Hypothalamus (tissue), 51 donors: ENCODE results near the gene KNOP1.
A peak's percentile ranks its signal among the peaks of the same experiment; 100 is the strongest.
"Not testable (repeated sequence)": the region's sequence is repeated elsewhere in the genome, so short reads cannot be mapped to it uniquely, and the experiment has no call there.

Source experiments
- DNase-seq, 51 donors: peaks; one replicate each; lab custom pipeline; 2025; lab: John Stamatoyannopoulos, UW

The KNOP1 gene

GRCh38 chr16:19744670-19745069 lies 26.6 kb upstream of the KNOP1 start:
- DNase-seq: no peak

DNA sequence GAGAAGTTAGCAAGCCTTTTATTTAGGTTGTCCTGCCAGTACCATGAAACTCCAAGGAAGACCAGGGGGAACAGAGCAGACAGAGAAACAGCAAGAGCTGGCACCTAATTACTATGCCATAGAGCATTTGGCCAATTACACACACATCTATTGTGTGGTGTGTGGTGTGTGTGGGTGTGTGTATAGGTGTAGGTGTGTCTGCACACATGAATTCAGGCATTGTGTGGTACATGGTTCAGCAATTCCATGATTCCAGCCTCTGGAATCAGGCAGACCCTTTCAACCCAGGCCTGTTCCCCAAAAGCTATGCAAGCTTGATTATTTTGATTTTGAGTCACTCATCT lies 25.8 kb upstream of the KNOP1 start:
- DNase-seq: no peak

- no peak for DNase-seq
These were observed 23.3 kb upstream of the KNOP1 start for GRCh38 chr16:19741354-19741753.

- DNase-seq: no peak
These were observed 19.4 kb upstream of the KNOP1 start for GRCh38 chr16:19737306-19738038.

GRCh38 chr16:19735074-19735867 lies 17.2 kb upstream of the KNOP1 start:
- DNase-seq: peak in 9 of 51 donors; percentile 3 to 46 (median 19)

- no peak for DNase-seq
These were observed 15.5 kb upstream of the KNOP1 start for GRCh38 chr16:19733551-19733950.

DNA sequence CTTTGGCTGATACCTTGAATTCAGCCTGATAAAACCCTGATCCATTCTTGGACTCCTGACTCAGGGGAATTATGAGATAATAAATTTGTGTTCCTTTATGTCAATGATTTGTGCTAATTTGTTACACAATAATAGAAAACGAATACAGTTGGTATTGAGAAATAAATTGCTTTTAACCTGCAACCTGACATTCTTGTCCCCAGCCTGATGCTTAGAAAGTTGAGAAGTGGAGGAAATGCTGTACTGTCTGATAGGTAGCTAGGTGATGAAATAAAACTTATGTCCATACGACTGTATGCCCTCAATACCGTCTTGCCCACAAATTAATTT lies 10.6 kb upstream of the KNOP1 start:
- no peak for DNase-seq

DNA sequence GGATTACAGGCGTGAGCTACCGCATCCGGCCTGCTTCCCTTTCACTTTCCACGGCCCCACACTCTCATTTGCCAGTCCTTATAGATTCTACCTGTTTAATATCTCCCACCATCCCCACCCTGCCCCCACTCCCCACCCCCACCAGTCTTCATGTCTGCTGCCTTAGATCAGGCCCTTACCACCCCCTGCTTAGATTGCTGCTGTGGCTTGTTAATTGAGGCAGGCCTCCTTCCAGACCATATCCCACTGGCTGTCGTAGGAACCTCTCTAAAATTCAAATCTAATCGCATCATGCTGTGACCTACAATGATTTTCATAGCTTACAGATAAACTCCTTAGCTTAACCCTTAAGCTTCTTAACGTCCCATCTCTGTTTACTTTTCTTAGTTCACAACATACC lies 5.0 kb upstream of the KNOP1 start:
- no peak for DNase-seq

- no peak for DNase-seq
These were observed 4.4 kb upstream of the KNOP1 start for GRCh38 chr16:19722269-19722952.

- DNase-seq: peak in 6 of 51 donors; percentile 22 to 78 (median 40)
These were observed 568 bp upstream of the KNOP1 start for GRCh38 chr16:19718624-19718965.

GRCh38 chr16:19717314-19717713 lies 713 bp downstream of the KNOP1 start:
- DNase-seq: no peak

- not testable (repeated sequence) for DNase-seq
These were observed 1.3 kb downstream of the KNOP1 start for GRCh38 chr16:19716728-19717127.

DNA sequence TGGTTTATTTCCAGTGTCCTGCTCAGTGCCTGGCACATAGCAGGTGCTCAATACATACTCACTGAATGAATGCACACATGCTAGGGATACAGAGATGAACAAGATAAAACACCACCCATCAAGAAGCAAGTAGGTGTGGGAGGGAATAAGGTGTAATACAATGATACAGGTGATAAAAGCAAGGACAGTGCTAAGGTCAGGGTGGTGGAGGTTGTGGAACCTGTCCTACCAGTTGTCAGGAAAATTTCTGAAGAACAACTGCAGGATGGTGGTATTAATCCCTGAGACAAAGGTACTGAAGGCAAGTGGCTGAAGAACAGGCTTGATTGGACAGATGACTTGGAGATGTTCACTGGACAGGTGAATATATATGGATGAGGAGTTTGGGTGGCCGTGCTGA lies 1.8 kb downstream of the KNOP1 start:
- DNase-seq: no peak

- DNase-seq: no peak
These were observed 2.5 kb downstream of the KNOP1 start for GRCh38 chr16:19715566-19715965.

DNA sequence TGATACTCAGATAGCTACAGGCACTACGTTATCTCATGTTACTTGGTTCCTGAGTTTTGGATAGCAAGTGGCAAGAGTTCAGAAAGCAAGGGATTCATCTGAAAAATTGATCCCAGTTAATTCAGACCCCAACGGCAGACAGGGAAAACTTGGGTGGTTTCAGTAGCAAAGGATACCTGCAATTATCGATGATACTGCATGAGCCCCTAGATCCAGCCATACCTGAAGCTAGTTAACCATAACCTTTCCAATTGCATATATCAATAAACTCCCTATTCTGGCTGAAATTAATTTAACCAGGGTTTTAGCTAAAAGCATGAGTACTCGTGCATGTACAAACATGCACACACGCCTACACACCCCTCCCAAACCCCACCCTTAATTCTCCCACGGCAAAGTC lies 4.3 kb downstream of the KNOP1 start:
- no peak for DNase-seq

DNA sequence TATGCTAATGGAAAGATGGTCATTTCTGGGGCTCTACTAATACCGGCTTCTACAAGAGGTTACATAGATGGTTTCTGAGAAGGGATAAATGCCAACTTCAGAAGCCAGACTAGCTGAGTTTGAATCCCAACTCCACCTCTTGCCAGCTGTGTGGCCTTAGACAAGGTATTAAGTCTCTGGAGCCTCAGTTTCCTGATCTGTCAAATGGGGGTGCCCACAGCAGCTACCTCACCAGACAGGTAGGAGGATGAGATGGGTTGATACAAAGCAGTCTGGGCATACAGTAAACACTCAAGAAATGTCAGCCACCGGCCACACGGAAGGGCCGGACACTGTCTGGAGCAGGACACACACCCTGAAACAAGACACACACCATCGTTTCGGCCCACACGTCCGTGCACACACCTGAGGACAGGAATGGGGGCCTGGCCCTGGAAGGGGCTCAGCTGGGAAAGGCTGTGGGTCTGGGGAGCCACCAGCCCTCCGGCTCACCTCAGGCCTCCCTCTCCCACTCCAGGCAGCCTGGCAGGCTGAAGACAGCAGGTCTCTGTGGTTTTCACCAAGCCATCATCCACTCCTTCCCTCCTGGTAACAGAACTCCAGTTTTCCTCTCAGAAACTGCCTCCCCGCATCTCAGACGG lies 5.5 kb downstream of the KNOP1 start:
- DNase-seq: no peak

DNA sequence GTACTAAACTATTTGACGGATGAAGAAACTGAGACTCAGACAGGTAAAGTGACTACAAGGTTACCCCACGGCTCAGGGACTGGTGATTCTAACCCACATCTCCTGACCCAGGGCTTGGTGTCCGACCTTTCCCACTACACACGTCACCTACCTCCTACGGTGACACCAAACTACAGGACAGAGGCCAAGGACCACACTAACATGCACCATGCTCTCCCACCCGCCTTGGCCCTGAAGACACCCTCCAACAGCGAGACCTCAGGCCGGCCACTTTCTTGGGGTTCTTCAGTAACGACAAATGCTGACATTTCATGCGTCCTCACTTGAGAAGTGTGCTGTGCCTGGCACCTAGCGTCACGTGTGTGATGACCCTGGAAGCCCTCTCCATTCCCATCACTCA lies 6.4 kb downstream of the KNOP1 start:
- DNase-seq: no peak

GRCh38 chr16:19710991-19711545 lies 7.0 kb downstream of the KNOP1 start:
- no peak for DNase-seq

- DNase-seq: no peak
These were observed 7.7 kb downstream of the KNOP1 start for GRCh38 chr16:19710191-19710908.

GRCh38 chr16:19709381-19710136 lies 8.5 kb downstream of the KNOP1 start:
- DNase-seq: no peak
